Measurements from ENCODE around the gene ENGASE. TPM values are rescaled to one million over a fixed set of nuclear protein-coding genes. Genes with fewer than 3 reads are reported as not detected.
A peak's percentile ranks its signal among the peaks of the same experiment; 100 is the strongest.

The ENGASE gene
- total RNA-seq, 1 donor from 2014 or later, result 10.5 TPM

- Histone ChIP-seq H3K36me3 (ENCODE audit: control insufficient read depth, insufficient read depth, low read length) (no peaks in the 10 kb centered on the region), H3K4me3 (ENCODE audit: low read depth, low read length) (no peak overlapping the region), H3K27me3 (ENCODE audit: control insufficient read depth, insufficient read depth, low read length) (no peaks in the 10 kb centered on the region)
- no peak for DNase-seq (ENCODE audit: low read depth)
- no peak for FAIRE-seq
- no peak for TF ChIP-seq CTCF (IDR thresholded peaks at IDR 0.05; ENCODE audit: insufficient read depth, low read length, severe bottlenecking)
Observed at GRCh38 chr17:79048826-79049755, 25.5 kb upstream of the ENGASE start.

DNA sequence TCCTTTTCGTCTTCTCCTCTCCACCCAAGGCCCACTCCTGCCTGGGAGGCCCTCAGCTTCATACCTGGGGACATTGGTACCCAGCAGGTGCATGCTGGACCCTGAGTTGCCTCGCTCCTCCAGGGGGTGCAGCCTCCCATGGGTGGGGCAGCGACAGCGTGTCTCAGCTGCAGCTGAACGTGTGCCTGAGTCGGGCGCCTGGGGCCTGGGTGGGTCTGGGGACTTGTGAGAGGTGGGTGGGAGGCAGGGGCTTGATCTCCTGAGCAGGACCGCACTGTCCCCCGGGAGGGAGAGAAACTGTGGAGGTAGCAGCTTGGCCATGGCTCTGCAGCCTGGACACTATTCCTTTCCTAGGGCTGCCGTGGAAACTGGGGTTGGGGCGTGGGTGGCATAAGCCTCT, 24.8 kb upstream of the ENGASE start:
- Histone ChIP-seq H3K27me3 (ENCODE audit: control insufficient read depth, insufficient read depth, low read length) (no peaks in the 10 kb centered on the region), H3K36me3 (ENCODE audit: control insufficient read depth, insufficient read depth, low read length) (no peaks in the 10 kb centered on the region), H3K4me3 (ENCODE audit: low read depth, low read length) (no peak overlapping the region)
- no peak for TF ChIP-seq CTCF (IDR thresholded peaks at IDR 0.05; ENCODE audit: insufficient read depth, low read length, severe bottlenecking)
- no peak for DNase-seq (ENCODE audit: low read depth)
- no peak for FAIRE-seq

GRCh38 chr17:79050551-79050950, 24.1 kb upstream of the ENGASE start:
- Histone ChIP-seq H3K36me3 (ENCODE audit: control insufficient read depth, insufficient read depth, low read length) (no peaks in the 10 kb centered on the region), H3K27me3 (ENCODE audit: control insufficient read depth, insufficient read depth, low read length) (no peaks in the 10 kb centered on the region), H3K4me3 (ENCODE audit: low read depth, low read length) (no peak overlapping the region)
- no peak for FAIRE-seq
- no peak for DNase-seq (ENCODE audit: low read depth)
- TF ChIP-seq CTCF (IDR thresholded peaks at IDR 0.05; ENCODE audit: insufficient read depth, low read length, severe bottlenecking), result no peak

DNA sequence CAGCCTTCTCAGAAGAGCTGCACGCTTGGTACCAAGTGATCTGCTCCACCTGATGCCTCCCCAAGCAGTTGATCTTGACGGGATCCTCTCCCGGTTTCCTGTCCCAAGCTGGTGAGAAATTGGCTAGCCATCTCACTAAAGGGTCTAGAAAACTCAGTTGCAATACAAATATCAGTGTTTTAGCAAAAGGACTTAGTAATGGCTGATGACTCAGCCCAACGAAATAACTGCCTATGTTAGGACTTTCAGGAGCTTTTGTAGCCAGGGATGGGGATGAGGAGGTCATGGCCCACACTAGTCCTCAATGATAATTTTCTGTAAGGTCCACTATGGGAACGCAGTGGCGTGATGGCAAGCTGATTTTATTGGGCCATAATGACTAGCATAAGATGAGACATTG, 23.3 kb upstream of the ENGASE start:
- Histone ChIP-seq H3K36me3 (ENCODE audit: control insufficient read depth, insufficient read depth, low read length) (no peaks in the 10 kb centered on the region), H3K27me3 (ENCODE audit: control insufficient read depth, insufficient read depth, low read length) (no peaks in the 10 kb centered on the region), H3K4me3 (ENCODE audit: low read depth, low read length) (no peak overlapping the region)
- DNase-seq (ENCODE audit: low read depth) (no peak), FAIRE-seq (peak; percentile 52)
- no peak for TF ChIP-seq CTCF (IDR thresholded peaks at IDR 0.05; ENCODE audit: insufficient read depth, low read length, severe bottlenecking)

DNA sequence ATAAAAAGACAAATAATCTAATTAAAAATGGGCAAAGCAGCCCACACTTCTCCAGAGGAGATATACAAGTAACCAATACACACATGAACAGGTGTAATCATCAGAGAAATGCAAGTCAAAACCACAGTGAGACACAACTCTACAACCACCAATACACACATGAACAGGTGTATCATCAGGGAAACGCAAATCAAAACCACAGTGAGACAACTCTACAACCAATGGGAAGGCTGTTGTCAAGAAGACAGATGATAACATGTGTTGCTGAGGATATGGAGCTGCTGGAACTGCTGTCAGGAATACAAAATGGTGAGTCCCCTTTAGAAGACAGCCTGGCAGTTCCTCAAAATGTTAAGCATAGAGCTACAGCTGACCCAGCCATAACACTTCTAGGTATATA, 22.5 kb upstream of the ENGASE start:
- Histone ChIP-seq H3K27me3 (ENCODE audit: control insufficient read depth, insufficient read depth, low read length) (no peaks in the 10 kb centered on the region), H3K36me3 (ENCODE audit: control insufficient read depth, insufficient read depth, low read length) (no peaks in the 10 kb centered on the region), H3K4me3 (ENCODE audit: low read depth, low read length) (no peak overlapping the region)
- FAIRE-seq (no peak), DNase-seq (ENCODE audit: low read depth) (no peak)
- TF ChIP-seq CTCF (IDR thresholded peaks at IDR 0.05; ENCODE audit: insufficient read depth, low read length, severe bottlenecking), result no peak

Data from bronchial epithelial cell (primary cell).